OCI-LY1 (cell line): ENCODE data around the gene ARL15.

ENCODE experiments used
- H2AFZ ChIP-seq: fragments of 200-600 bp; sonication (generic), shearing (Covaris generic); 2 replicates; pipeline ENCODE4 v1.6.0; 2014; ENCODE audit warnings: antibody characterized with exemption, mild to moderate bottlenecking, low read length
- H3F3A ChIP-seq: fragments of 200-600 bp; sonication (generic), shearing (Covaris generic); 2 replicates; pipeline ENCODE4 v1.6.0; 2014; ENCODE audit warnings: mild to moderate bottlenecking, antibody characterized with exemption, low read length, moderate library complexity; ENCODE audit not compliant: insufficient read depth
- H3K27ac ChIP-seq: fragments of 200-600 bp; sonication (generic); 2 replicates; pipeline ENCODE4 v1.5.1; 2014; ENCODE audit warnings: low read length, mixed run types, mild to moderate bottlenecking, low read depth; ENCODE audit not compliant: poor library complexity, severe bottlenecking
- H3K27me3 ChIP-seq: fragments of 200-600 bp; sonication (generic); 2 replicates; pipeline ENCODE4 v1.6.0; 2014; ENCODE audit warnings: antibody characterized with exemption, mild to moderate bottlenecking, low read length, moderate library complexity; ENCODE audit not compliant: insufficient read depth
- H3K36me3 ChIP-seq: fragments of 200-600 bp; sonication (generic); 2 replicates; pipeline ENCODE4 v1.6.1; 2014; ENCODE audit warnings: mild to moderate bottlenecking, antibody characterized with exemption, low read length, moderate library complexity, mixed read lengths; ENCODE audit not compliant: insufficient read depth
- H3K4me1 ChIP-seq: fragments of 200-600 bp; sonication (generic); 2 replicates; pipeline ENCODE4 v1.5.1; 2014; ENCODE audit warnings: mild to moderate bottlenecking, low read length, moderate library complexity; ENCODE audit not compliant: insufficient read depth, severe bottlenecking
- H3K4me2 ChIP-seq: fragments of 200-600 bp; sonication (generic), shearing (Covaris generic); 2 replicates; pipeline ENCODE4 v1.6.1; 2014; ENCODE audit warnings: low read length
- H3K4me3 ChIP-seq: fragments of 200-600 bp; sonication (generic); 2 replicates; pipeline ENCODE4 v1.5.1; 2014; ENCODE audit warnings: low read length, low read depth, mild to moderate bottlenecking, mixed read lengths; ENCODE audit not compliant: poor library complexity, severe bottlenecking
- H3K79me2 ChIP-seq: fragments of 200-600 bp; shearing (Covaris generic); 2 replicates; pipeline ENCODE4 v1.6.1; 2016; ENCODE audit warnings: mixed run types, low read length, mixed read lengths; ENCODE audit not compliant: insufficient read depth
- H3K9ac ChIP-seq: fragments of 200-600 bp; sonication (generic), shearing (Covaris generic); 2 replicates; pipeline ENCODE4 v1.6.1; 2014; ENCODE audit warnings: mild to moderate bottlenecking, low read length, mixed read lengths
- H3K9me2 ChIP-seq: fragments of 200-600 bp; sonication (generic), shearing (Covaris generic); 2 replicates; pipeline ENCODE4 v1.6.1; 2014; ENCODE audit warnings: low read depth, mild to moderate bottlenecking, low read length, mixed read lengths
- H3K9me3 ChIP-seq: fragments of 200-600 bp; shearing (Covaris generic); 2 replicates; pipeline ENCODE4 v1.6.1; 2014; ENCODE audit warnings: low read length, mixed read lengths
- H4K20me1 ChIP-seq: fragments of 200-600 bp; sonication (generic), shearing (Covaris generic); 2 replicates; pipeline ENCODE4 v1.6.0; 2016; ENCODE audit warnings: mild to moderate bottlenecking, low read length; ENCODE audit not compliant: insufficient read depth
- EZH2 ChIP-seq: fragments of 200-600 bp; sonication (generic), shearing (Covaris generic); IDR thresholded peaks from 2 replicates; pipeline ENCODE4 v1.8.0; 2017; ENCODE audit warnings: borderline replicate concordance, mixed run types, mild to moderate bottlenecking, antibody characterized with exemption, low read length, moderate library complexity, mixed read lengths
- TF ChIP-seq, protein P1 (sequence below): fragments of 200-600 bp; sonication (generic), shearing (Covaris generic); IDR thresholded peaks from 2 replicates; pipeline ENCODE4 v1.5.1; 2017; ENCODE audit warnings: mild to moderate bottlenecking, antibody characterized with exemption, low read length, moderate library complexity, mixed read lengths

ARL15 gene

DNA sequence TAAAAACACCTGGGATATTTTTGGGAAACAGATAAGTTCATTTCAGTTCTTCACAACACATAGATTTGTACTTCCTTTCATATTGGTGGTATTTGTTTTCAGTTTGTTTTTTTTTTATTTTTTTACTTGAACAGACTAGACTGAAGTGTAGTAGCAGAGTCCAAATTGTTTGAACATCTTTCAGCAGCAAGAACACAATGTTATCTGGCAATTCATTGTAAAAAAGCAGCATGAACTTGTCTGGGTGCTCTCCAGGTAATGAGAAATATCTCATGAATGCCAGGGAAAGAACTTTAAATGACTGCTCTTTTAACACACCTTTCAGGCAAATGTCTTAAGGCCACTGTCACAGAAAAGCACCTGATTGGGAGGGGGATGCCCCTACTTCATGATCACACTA, 113.4 kb downstream of the ARL15 start:
- Histone ChIP-seq H3K36me3 (no peaks in the 10 kb centered on the region), H2AFZ (no peak overlapping the region), H3K27me3 (no peaks in the 10 kb centered on the region), H3K4me2 (no peak overlapping the region), H3K9me3 (no peaks in the 10 kb centered on the region), H4K20me1 (no peaks in the 10 kb centered on the region), H3K4me3 (no peak overlapping the region), H3K9me2 (no peaks in the 10 kb centered on the region), H3K9ac (no peak overlapping the region), H3F3A (no peaks in the 10 kb centered on the region), H3K79me2 (no peaks in the 10 kb centered on the region), H3K27ac (no peak overlapping the region), H3K4me1 (peaks cover 33% of the 10 kb centered on the region)
- TF ChIP-seq, protein P1, sequence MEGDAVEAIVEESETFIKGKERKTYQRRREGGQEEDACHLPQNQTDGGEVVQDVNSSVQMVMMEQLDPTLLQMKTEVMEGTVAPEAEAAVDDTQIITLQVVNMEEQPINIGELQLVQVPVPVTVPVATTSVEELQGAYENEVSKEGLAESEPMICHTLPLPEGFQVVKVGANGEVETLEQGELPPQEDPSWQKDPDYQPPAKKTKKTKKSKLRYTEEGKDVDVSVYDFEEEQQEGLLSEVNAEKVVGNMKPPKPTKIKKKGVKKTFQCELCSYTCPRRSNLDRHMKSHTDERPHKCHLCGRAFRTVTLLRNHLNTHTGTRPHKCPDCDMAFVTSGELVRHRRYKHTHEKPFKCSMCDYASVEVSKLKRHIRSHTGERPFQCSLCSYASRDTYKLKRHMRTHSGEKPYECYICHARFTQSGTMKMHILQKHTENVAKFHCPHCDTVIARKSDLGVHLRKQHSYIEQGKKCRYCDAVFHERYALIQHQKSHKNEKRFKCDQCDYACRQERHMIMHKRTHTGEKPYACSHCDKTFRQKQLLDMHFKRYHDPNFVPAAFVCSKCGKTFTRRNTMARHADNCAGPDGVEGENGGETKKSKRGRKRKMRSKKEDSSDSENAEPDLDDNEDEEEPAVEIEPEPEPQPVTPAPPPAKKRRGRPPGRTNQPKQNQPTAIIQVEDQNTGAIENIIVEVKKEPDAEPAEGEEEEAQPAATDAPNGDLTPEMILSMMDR: no peak
- no peak for TF ChIP-seq EZH2

DNA sequence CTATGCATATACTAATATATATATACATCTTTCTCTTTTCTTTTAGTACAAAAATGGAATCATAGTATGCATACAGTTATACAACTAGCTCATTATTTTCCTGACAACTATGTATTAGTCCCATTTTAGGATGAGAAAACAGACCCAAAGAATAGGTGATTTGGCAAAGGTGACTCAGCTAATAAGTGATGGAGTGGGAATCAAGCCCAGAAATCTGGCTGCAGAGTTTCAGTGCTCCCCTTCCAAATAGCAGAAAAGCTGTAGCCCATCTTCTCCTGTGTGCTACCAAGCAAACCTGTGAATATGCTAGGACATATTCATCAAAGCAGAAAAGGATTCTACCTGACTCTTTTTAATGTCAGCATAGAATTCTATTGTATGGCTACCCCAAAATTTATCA, 114.7 kb downstream of the ARL15 start:
- Histone ChIP-seq H3K79me2 (no peaks in the 10 kb centered on the region), H3K4me1 (peaks cover 33% of the 10 kb centered on the region), H4K20me1 (no peaks in the 10 kb centered on the region), H3K27ac (peak overlapping the region; percentile 78), H3K27me3 (no peaks in the 10 kb centered on the region), H3K36me3 (no peaks in the 10 kb centered on the region), H3K9ac (no peak overlapping the region), H3K9me2 (no peaks in the 10 kb centered on the region), H3K9me3 (no peaks in the 10 kb centered on the region), H3K4me3 (no peak overlapping the region), H3F3A (no peaks in the 10 kb centered on the region), H2AFZ (no peak overlapping the region), H3K4me2 (no peak overlapping the region)
- no peak for TF ChIP-seq EZH2
- TF ChIP-seq, protein P1: no peak

DNA sequence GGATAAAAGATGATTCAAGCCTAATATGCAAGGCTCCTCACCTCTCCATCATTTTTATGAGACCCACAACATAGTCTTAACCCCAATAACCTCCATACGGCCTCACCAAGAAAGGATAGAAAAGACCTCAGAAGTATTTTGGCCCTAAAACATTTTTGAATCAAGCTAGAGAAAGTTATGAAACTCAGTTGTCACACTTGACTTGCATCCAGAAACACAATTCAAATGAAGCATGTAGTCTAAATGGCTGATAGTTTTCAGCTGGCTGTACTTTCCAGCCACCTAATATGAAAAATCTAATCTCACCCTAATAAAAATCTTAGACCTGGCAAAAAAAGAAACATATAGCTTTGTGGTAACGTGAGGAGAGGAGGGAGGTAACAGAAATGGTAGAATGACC, 116.1 kb downstream of the ARL15 start:
- H3F3A ChIP-seq: no peaks in the 10 kb centered on the region
- H3K4me2 ChIP-seq: peak overlapping the region; percentile 14; the same call in 1 of the 2 replicates
- no peak overlapping the region for H3K4me3 ChIP-seq
- no peaks in the 10 kb centered on the region for H3K9me2 ChIP-seq
- no peaks in the 10 kb centered on the region for H3K36me3 ChIP-seq
- H3K9ac ChIP-seq: peak overlapping the region; percentile 7; the same call in 1 of the 2 replicates
- peaks cover 33% of the 10 kb centered on the region for H3K4me1 ChIP-seq
- TF ChIP-seq EZH2: no peak
- TF ChIP-seq, protein P1: no peak
- H3K27ac ChIP-seq: peak overlapping the region; percentile 78
- no peaks in the 10 kb centered on the region for H3K9me3 ChIP-seq
- H4K20me1 ChIP-seq: no peaks in the 10 kb centered on the region
- 0 out of 2 replicates have a peak overlapping the region, but pooled peaks have one; percentile 6 for H2AFZ ChIP-seq
- H3K27me3 ChIP-seq: no peaks in the 10 kb centered on the region
- no peaks in the 10 kb centered on the region for H3K79me2 ChIP-seq
